ENCODE results near the gene COG4.

COG4 gene

DNA sequence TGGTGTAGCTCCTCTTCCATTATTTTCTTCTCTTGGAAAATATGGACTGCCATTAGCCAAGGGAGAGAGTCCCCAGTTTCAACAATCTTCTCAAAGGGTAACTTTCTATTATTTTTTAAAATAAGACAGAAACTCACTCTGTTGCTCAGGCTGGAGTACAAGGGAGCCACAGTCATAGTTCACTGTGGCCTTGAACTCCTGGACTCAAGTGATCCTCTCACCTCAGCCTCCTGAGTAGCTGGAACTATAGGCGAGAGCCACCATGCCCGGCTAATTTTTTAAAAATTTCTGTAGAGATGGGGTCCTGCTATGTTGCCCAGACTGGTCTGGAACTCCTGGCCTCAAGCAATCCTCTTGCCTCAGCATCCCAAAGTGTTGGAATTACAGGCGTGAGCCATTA lies 13.1 kb downstream of the COG4 start:
- Histone ChIP-seq H3K4me1 (no peaks in the 10 kb centered on the region), H3K79me2 (no peaks in the 10 kb centered on the region), H3K36me3 (ENCODE audit: control insufficient read depth, insufficient read depth, low read length) (no peaks in the 10 kb centered on the region), H3K9ac (no peak overlapping the region), H2AFZ (no peak overlapping the region), H3K9me3 (ENCODE audit: control insufficient read depth, low read length) (no peaks in the 10 kb centered on the region), H3K4me2 (ENCODE audit: low read length) (no peak overlapping the region), H3K27ac (no peak overlapping the region), H3K27me3 (ENCODE audit: control insufficient read depth, insufficient read depth, low read length) (no peaks in the 10 kb centered on the region), H3K4me3 (ENCODE audit: low read depth, low read length) (no peak overlapping the region)
- TF ChIP-seq, protein P1, sequence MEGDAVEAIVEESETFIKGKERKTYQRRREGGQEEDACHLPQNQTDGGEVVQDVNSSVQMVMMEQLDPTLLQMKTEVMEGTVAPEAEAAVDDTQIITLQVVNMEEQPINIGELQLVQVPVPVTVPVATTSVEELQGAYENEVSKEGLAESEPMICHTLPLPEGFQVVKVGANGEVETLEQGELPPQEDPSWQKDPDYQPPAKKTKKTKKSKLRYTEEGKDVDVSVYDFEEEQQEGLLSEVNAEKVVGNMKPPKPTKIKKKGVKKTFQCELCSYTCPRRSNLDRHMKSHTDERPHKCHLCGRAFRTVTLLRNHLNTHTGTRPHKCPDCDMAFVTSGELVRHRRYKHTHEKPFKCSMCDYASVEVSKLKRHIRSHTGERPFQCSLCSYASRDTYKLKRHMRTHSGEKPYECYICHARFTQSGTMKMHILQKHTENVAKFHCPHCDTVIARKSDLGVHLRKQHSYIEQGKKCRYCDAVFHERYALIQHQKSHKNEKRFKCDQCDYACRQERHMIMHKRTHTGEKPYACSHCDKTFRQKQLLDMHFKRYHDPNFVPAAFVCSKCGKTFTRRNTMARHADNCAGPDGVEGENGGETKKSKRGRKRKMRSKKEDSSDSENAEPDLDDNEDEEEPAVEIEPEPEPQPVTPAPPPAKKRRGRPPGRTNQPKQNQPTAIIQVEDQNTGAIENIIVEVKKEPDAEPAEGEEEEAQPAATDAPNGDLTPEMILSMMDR (IDR thresholded peaks at IDR 0.05): no peak

DNA sequence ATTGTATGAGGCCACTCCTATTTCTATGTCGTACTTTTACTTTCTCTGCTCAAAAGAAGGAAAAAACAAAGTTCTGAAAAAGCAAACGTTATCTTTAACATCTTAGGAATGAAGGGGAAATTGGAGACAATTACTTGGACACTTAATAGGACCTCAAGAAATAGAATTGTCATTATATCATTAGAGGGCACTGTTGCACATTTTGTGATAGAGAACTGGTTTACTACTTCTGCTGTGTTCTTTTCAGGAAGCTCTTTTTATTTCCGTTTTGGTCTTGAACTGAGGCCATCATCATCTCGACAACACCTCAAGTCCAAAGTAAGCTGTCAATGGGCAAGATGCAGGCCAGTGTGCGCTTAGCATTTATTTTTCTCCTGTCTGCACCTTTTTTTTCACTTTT lies 14.6 kb downstream of the COG4 start:
- Histone ChIP-seq H3K9me3 (ENCODE audit: control insufficient read depth, low read length) (no peaks in the 10 kb centered on the region), H2AFZ (no peak overlapping the region), H3K4me2 (ENCODE audit: low read length) (no peak overlapping the region), H3K27me3 (ENCODE audit: control insufficient read depth, insufficient read depth, low read length) (no peaks in the 10 kb centered on the region), H3K79me2 (no peaks in the 10 kb centered on the region), H3K36me3 (ENCODE audit: control insufficient read depth, insufficient read depth, low read length) (no peaks in the 10 kb centered on the region), H3K27ac (no peak overlapping the region), H3K9ac (no peak overlapping the region), H3K4me3 (ENCODE audit: low read depth, low read length) (no peak overlapping the region), H3K4me1 (no peaks in the 10 kb centered on the region)
- TF ChIP-seq, protein P1 (IDR thresholded peaks at IDR 0.05): no peak

DNA sequence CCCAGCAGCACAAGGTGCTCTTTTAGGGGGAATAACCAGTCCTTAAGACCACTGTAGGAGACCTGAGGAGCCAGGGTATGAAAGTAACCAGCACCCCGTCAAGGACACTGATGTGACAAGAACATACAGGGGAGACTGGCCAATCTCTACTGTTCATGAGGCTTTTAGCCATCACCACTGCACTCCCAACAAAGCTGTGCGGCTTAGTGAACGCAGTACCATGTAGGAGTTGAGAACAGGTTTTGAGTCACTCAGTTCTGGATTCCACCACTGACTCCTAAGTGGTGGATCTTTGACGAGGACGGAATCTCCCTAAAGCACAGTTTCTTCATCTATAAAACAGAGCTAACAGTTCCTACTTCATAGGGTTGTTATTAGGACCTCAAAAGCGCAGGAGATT lies 26.8 kb downstream of the COG4 start:
- Histone ChIP-seq H3K9ac (no peak overlapping the region), H3K4me3 (ENCODE audit: low read depth, low read length) (no peak overlapping the region), H3K36me3 (ENCODE audit: control insufficient read depth, insufficient read depth, low read length) (no peaks in the 10 kb centered on the region), H3K27ac (no peak overlapping the region), H3K27me3 (ENCODE audit: control insufficient read depth, insufficient read depth, low read length) (no peaks in the 10 kb centered on the region), H2AFZ (no peak overlapping the region), H3K4me1 (no peaks in the 10 kb centered on the region), H3K79me2 (no peaks in the 10 kb centered on the region), H3K9me3 (ENCODE audit: control insufficient read depth, low read length) (no peaks in the 10 kb centered on the region), H3K4me2 (ENCODE audit: low read length) (no peak overlapping the region)
- TF ChIP-seq, protein P1 (IDR thresholded peaks at IDR 0.05): no peak

DNA sequence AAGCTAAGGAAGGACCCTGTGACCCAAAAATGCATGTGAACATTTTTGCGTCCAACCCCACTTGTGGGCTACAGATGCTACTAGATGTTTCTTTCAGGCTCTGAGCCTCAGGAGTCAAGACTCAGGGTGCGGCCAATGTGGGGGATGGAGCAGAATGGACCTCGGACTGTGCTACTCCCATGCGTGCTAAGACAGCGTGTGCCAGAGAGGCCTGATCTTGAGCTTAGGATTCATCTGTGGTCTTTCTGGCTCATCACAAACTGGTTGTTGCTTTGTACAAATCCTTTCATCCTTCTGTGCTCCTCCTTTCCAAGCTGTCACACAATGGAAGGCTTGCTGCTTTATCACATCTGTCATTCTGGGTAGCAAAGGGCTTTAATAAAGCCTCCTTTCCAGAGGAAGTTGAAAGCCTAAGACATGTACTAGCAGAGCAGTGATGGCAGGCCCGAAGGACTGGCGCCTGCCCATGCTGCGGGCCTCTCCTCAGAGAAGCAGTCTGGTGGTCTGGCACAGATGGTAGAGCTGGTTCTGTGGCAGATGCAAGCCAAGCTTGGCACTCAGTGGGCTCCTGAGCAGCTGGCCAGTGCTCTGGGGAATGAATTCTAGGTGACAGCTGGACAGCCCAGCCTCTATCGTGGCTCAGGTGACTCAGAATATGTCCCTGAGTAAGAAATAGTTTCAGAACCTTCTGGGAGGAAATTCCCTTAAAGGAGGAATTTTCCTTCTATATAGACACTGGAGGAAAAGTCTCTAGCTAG lies 27.8 kb downstream of the COG4 start:
- TF ChIP-seq, protein P1 (IDR thresholded peaks at IDR 0.05): no peak
- H3K4me1 ChIP-seq: no peaks in the 10 kb centered on the region
- no peaks in the 10 kb centered on the region for H3K79me2 ChIP-seq
- no peak overlapping the region for H3K4me2 ChIP-seq (ENCODE audit: low read length)
- no peaks in the 10 kb centered on the region for H3K9me3 ChIP-seq (ENCODE audit: control insufficient read depth, low read length)
- no peaks in the 10 kb centered on the region for H3K36me3 ChIP-seq (ENCODE audit: control insufficient read depth, insufficient read depth, low read length)
- H3K27ac ChIP-seq: no peak overlapping the region
- no peak overlapping the region for H2AFZ ChIP-seq
- H3K27me3 ChIP-seq (ENCODE audit: control insufficient read depth, insufficient read depth, low read length): no peaks in the 10 kb centered on the region
- no peak overlapping the region for H3K9ac ChIP-seq
- H3K4me3 ChIP-seq (ENCODE audit: low read depth, low read length): no peak overlapping the region

DNA sequence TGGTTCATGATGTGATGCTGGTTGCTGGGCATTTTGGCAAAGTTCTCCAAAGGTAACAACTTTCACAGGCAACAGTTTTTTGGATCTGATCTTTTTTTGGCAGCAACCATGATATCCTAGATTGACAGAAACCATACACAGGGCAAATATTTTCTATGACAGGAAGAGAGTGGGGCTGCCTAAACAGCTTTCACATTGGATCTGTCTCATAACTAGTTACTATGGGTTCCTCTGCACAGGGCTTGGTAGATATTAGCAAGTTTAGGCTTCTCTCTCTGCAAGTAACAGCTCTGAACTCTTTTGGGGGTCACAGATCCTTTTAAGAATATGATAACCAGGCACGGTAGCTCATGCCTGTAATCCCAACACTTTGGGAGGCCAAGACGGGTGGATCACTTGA lies 28.6 kb downstream of the COG4 start:
- no peak overlapping the region for H3K9ac ChIP-seq
- H3K27ac ChIP-seq: no peak overlapping the region
- H3K4me2 ChIP-seq (ENCODE audit: low read length): no peak overlapping the region
- no peaks in the 10 kb centered on the region for H3K27me3 ChIP-seq (ENCODE audit: control insufficient read depth, insufficient read depth, low read length)
- H2AFZ ChIP-seq: no peak overlapping the region
- TF ChIP-seq, protein P1 (IDR thresholded peaks at IDR 0.05): no peak
- H3K9me3 ChIP-seq (ENCODE audit: control insufficient read depth, low read length): no peaks in the 10 kb centered on the region
- H3K4me3 ChIP-seq (ENCODE audit: low read depth, low read length): no peak overlapping the region
- no peaks in the 10 kb centered on the region for H3K4me1 ChIP-seq
- no peaks in the 10 kb centered on the region for H3K79me2 ChIP-seq
- H3K36me3 ChIP-seq (ENCODE audit: control insufficient read depth, insufficient read depth, low read length): no peaks in the 10 kb centered on the region
